ENCODE measurements around the gene C3. TPM values are rescaled to one million over a fixed set of nuclear protein-coding genes. Genes with fewer than 3 reads are reported as not detected.

C3 gene
- total RNA-seq, 3 donors from 2014 or later: 6.5 to 7.4 (median 6.7) TPM

DNA sequence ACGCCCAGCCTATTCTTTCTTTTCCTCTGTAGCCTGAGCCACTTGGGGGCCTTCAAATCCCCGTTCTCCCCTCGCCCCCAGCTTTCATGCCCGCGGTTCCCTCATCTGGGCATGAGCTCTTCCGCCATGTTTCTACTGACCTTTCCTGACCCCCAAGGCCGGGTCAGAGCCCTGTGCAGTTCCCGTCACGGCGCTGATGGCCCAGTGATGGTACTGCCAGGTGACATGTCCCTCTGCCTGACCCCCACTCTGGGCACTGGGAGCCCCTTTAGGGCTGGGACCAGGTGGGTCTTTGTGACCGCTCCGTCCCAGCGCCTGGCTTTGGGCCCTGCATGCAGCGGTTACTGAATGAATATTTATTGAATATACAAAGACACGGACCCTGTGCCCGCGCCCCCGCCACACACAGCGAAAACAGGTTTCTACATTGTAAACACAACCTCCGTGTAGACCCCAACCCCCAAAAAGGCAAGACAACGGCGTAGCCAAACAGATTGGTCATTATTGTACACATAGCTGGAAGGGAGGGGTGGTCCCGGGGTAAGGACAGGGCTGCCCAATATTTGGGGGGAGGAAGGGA lies 9.2 kb upstream of the C3 start:
- Mint-ChIP-seq H3K36me3 (ENCODE audit: insufficient read depth) (peaks cover 10% of the 10 kb centered on the region), H3K9me3 (no peaks in the 10 kb centered on the region), H3K27me3 (ENCODE audit: low read depth) (no peaks in the 10 kb centered on the region), H3K4me1 (ENCODE audit: low read depth) (peaks cover 6% of the 10 kb centered on the region), H3K4me3 (no peak overlapping the region)
- DNase-seq (no peak), ATAC-seq (no peak)

DNA sequence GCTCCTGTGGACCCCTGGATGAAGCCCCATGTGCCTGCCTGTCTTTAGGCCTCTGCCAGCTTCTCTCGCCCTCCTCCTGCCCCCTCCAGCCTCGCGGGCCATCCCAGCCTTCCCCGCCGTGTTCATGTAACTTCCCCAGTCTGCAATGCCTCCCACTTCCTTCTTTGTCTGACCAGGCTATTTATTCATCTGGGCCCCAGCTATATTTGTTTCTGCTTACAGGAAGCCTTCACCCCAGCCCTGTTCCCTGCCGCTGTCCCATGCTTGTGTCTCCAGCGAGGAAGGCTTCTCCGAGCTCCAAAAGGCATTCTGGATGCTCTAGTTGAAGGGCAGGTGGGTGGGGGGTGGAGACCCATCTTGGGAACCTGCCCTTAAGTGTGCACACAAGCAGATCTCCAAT lies 7.9 kb upstream of the C3 start:
- ATAC-seq: no peak
- no peaks in the 10 kb centered on the region for H3K9me3 Mint-ChIP-seq

GRCh38 chr19:6725513-6726231 lies 5.2 kb upstream of the C3 start:
- Mint-ChIP-seq H3K4me3 (no peak overlapping the region), H3K4me1 (ENCODE audit: low read depth) (peaks cover 17% of the 10 kb centered on the region), H3K9me3 (no peaks in the 10 kb centered on the region), H3K27me3 (ENCODE audit: low read depth) (no peaks in the 10 kb centered on the region), H3K36me3 (ENCODE audit: insufficient read depth) (no peaks in the 10 kb centered on the region)
- ATAC-seq (no peak), DNase-seq (no peak)

More for the DNA sequence above, 7.9 kb upstream of the C3 start:
- DNase-seq: no peak
- Mint-ChIP-seq H3K4me1 (ENCODE audit: low read depth) (peaks cover 8% of the 10 kb centered on the region), H3K36me3 (ENCODE audit: insufficient read depth) (peaks cover 7% of the 10 kb centered on the region), H3K27me3 (ENCODE audit: low read depth) (no peaks in the 10 kb centered on the region), H3K4me3 (no peak overlapping the region)

DNA sequence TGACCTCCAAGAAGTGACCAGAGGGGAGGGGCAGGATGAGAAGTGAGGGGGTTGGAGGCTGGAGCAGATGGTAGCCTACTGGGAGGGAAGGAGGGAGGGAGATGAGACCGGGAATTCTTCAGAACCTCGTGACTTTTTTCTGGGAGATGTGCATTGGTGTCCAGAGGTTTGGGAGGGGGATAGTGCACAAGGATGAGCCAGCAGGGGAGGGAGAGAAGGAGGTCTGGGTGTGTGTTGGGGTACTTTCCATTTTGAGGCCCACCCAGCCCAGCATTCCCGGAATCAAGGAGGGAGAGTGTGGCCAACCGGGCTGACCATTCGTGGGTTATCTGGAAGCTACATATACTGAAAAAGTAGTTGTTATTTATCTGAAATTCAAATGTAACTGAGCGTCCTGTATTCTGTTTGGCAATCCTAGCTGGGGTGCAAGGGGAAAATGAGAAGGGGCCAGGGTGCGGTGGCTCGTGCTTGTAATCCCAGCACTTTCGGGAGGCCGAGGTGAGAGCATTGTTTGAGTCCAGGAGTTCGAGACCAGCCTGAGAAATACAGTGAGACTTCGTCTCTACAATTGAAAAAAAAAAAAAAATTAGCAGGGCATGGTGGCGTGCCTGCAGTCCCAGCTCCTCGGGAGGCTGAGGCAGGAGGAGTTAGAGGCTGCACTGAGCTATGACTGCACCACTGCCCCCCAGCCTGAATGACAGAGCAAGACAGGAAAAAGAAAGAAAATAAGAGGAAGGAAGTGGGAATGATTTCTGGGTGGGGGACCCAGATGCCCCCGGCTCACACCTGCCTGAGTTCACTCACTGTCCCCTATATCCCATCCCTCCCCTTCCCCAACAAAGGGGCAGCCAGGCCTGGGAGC lies 4.4 kb upstream of the C3 start:
- H3K36me3 Mint-ChIP-seq (ENCODE audit: insufficient read depth): no peaks in the 10 kb centered on the region
- ATAC-seq: no peak
- DNase-seq: no peak
- H3K4me1 Mint-ChIP-seq (ENCODE audit: low read depth): peaks cover 17% of the 10 kb centered on the region
- H3K4me3 Mint-ChIP-seq: no peak overlapping the region
- H3K27me3 Mint-ChIP-seq (ENCODE audit: low read depth): no peaks in the 10 kb centered on the region
- H3K9me3 Mint-ChIP-seq: no peaks in the 10 kb centered on the region

DNA sequence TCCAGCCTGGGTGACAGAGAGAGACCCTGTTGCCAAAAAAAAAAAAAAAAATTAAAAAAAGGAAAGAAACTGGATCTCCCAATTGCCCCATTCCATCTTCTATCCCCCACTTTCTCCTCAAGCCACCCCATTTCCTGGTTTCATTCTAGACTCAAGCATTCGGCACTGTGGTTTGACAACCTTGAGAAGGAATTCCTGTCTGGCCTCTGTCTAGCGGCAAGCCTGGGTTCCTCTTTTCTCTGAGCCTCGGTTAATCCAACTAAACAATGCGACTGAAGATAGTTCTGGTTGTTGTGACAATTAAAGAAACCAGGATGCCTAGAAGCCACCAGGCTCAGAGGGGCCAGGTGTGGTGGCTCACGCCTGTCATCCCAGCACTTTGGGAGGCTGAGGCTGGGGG lies 3.3 kb upstream of the C3 start:
- DNase-seq (no peak), ATAC-seq (no peak)
- Mint-ChIP-seq H3K4me3 (no peak overlapping the region), H3K4me1 (ENCODE audit: low read depth) (peaks cover 17% of the 10 kb centered on the region), H3K36me3 (ENCODE audit: insufficient read depth) (no peaks in the 10 kb centered on the region), H3K9me3 (no peaks in the 10 kb centered on the region), H3K27me3 (ENCODE audit: low read depth) (no peaks in the 10 kb centered on the region)

DNA sequence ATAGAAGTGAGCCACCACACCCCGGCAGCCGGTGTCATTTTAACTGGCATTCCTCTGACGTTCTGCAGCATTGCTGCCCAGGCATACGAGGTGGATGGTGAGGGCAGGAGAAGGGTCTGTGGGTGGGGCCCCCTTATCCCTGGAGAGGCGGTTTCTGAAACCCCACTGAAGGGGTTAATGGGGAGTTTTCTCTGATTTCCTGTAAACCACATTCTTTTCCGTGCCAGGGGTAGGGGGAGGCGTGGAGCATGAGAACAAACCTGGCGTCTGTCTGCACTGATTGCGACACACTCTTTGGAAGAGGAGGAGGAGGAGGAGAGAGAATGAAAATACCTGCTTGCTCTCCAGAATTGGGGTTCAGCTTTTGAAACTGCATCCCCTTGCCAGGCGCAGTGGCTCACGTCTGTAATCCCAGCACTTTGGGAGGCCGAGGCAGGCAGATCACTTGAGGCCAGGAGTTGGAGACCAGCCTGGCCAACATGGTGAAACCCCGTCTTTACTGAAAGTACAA lies 2.7 kb upstream of the C3 start:
- no peak overlapping the region for H3K4me3 Mint-ChIP-seq
- no peaks in the 10 kb centered on the region for H3K27me3 Mint-ChIP-seq (ENCODE audit: low read depth)
- DNase-seq: no peak
- H3K36me3 Mint-ChIP-seq (ENCODE audit: insufficient read depth): no peaks in the 10 kb centered on the region
- peaks cover 17% of the 10 kb centered on the region for H3K4me1 Mint-ChIP-seq (ENCODE audit: low read depth)
- ATAC-seq: no peak
- no peaks in the 10 kb centered on the region for H3K9me3 Mint-ChIP-seq

- no peaks in the 10 kb centered on the region for H3K27me3 Mint-ChIP-seq (ENCODE audit: low read depth)
- DNase-seq (no peak), ATAC-seq (no peak)
- no peaks in the 10 kb centered on the region for H3K9me3 Mint-ChIP-seq
- no peaks in the 10 kb centered on the region for H3K36me3 Mint-ChIP-seq (ENCODE audit: insufficient read depth)
- no peak overlapping the region for H3K4me3 Mint-ChIP-seq
- peaks cover 17% of the 10 kb centered on the region for H3K4me1 Mint-ChIP-seq (ENCODE audit: low read depth)
Observed at GRCh38 chr19:6721773-6722172, 1.3 kb upstream of the C3 start.

- Mint-ChIP-seq H3K4me3 (no peak overlapping the region), H3K36me3 (ENCODE audit: insufficient read depth) (no peaks in the 10 kb centered on the region), H3K4me1 (ENCODE audit: low read depth) (peaks cover 17% of the 10 kb centered on the region), H3K27me3 (ENCODE audit: low read depth) (no peaks in the 10 kb centered on the region), H3K9me3 (no peaks in the 10 kb centered on the region)
- ATAC-seq: no peak
- no peak for DNase-seq
Observed at GRCh38 chr19:6721138-6721474, 656 bp upstream of the C3 start.

- Mint-ChIP-seq H3K27me3 (ENCODE audit: low read depth) (no peaks in the 10 kb centered on the region), H3K4me3 (no peak overlapping the region), H3K9me3 (no peaks in the 10 kb centered on the region), H3K36me3 (ENCODE audit: insufficient read depth) (no peaks in the 10 kb centered on the region), H3K4me1 (ENCODE audit: low read depth) (peaks cover 13% of the 10 kb centered on the region)
- DNase-seq: no peak
- ATAC-seq: no peak
Observed at GRCh38 chr19:6719992-6720368, 470 bp downstream of the C3 start.

DNA sequence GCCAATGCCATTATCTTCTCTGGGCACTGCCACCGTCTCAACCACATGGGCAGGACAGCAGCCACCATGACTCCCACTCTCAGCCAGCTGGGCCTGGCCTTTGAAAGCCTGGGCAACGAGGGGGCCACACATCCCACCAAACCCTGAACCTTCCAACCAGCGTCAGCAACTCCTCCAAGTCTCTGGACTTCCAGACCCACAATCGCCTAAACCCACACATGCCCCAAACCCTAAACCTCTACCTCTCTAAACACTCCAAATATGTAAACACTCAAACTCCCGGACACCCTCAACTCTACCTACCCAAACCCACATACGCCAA lies 949 bp downstream of the C3 start:
- ATAC-seq (no peak), DNase-seq (no peak)
- no peaks in the 10 kb centered on the region for H3K9me3 Mint-ChIP-seq
- H3K27me3 Mint-ChIP-seq (ENCODE audit: low read depth): no peaks in the 10 kb centered on the region
- H3K4me3 Mint-ChIP-seq: no peak overlapping the region
- no peaks in the 10 kb centered on the region for H3K36me3 Mint-ChIP-seq (ENCODE audit: insufficient read depth)
- peaks cover 11% of the 10 kb centered on the region for H3K4me1 Mint-ChIP-seq (ENCODE audit: low read depth)

- ATAC-seq (peak; percentile 77 to 81), DNase-seq (no peak)
- H3K27me3 Mint-ChIP-seq (ENCODE audit: low read depth): no peaks in the 10 kb centered on the region
- H3K4me3 Mint-ChIP-seq: no peak overlapping the region
- H3K9me3 Mint-ChIP-seq: no peaks in the 10 kb centered on the region
- peaks cover 11% of the 10 kb centered on the region for H3K4me1 Mint-ChIP-seq (ENCODE audit: low read depth)
- no peaks in the 10 kb centered on the region for H3K36me3 Mint-ChIP-seq (ENCODE audit: insufficient read depth)
Observed at GRCh38 chr19:6718741-6719539, 1.5 kb downstream of the C3 start.

DNA sequence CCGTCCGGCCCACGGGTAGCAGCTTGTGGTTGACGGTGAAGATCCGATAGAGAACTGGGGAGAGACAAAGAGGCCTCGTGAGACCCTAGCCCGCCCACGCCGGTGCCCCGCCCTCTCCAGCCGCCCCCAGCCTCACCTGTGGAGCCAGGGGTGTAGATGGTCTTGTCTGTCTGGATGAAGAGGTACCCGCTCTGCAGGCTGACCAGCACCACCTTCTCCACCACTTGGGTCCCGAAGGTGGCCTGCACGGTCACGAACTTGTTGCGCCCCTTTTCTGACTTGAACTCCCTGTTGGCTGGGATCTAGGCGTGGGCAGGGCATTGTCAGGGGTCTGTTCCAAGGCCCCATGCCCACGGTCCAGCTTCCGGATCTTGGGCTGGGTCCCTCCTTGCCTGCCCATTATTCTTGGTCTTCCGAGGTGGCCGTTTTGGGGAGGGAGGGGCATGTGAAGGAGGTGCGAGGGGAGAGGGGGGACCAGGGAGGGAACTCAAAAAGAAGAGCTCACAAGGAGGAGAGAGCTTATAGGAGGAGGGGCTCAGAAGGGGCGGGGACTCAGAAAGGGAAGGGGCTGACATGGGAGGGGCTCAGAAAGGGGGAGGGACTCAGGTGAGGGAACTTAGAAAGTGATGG lies 2.2 kb downstream of the C3 start:
- Mint-ChIP-seq H3K4me3 (no peak overlapping the region), H3K36me3 (ENCODE audit: insufficient read depth) (no peaks in the 10 kb centered on the region), H3K4me1 (ENCODE audit: low read depth) (peaks cover 9% of the 10 kb centered on the region), H3K9me3 (no peaks in the 10 kb centered on the region), H3K27me3 (ENCODE audit: low read depth) (no peaks in the 10 kb centered on the region)
- ATAC-seq (peak in 1 of 2 donors; percentile 35), DNase-seq (no peak)

DNA sequence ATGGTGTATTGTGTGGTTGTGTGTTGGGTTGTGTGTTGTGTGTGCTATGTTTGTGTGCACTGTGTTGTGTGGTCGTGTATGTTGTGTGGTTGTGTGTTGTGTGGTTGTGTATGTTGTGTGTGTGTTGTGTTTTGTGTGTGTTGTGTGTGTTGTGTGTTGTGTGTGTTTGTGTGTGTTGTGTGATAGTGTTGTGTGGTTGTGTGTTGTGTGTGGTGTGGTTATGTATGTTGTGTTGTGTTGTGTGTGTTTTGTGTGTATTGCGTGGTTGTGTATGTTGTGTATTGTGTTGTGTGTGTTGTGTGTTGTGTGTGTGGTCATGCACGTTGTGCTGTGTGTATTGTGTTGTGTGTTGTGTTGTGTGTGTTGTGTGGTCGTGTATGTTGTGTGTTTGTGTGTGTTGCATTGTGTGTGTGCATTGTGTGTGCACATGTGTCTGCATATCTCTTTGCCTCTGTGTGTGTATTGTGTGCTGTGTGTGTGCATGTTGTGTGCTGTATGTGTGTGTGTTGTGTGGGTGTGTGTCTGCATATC lies 2.9 kb downstream of the C3 start:
- ATAC-seq (no peak), DNase-seq (no peak)
- Mint-ChIP-seq H3K4me3 (no peak overlapping the region), H3K4me1 (ENCODE audit: low read depth) (peaks cover 8% of the 10 kb centered on the region), H3K36me3 (ENCODE audit: insufficient read depth) (no peaks in the 10 kb centered on the region), H3K27me3 (ENCODE audit: low read depth) (peaks cover 1% of the 10 kb centered on the region), H3K9me3 (no peaks in the 10 kb centered on the region)

- Mint-ChIP-seq H3K9me3 (no peaks in the 10 kb centered on the region), H3K27me3 (ENCODE audit: low read depth) (peaks cover 2% of the 10 kb centered on the region), H3K36me3 (ENCODE audit: insufficient read depth) (no peaks in the 10 kb centered on the region), H3K4me3 (no peak overlapping the region), H3K4me1 (ENCODE audit: low read depth) (peaks cover 6% of the 10 kb centered on the region)
- no peak for ATAC-seq
- DNase-seq: no peak
Observed at GRCh38 chr19:6717036-6717435, 3.4 kb downstream of the C3 start.
